Activated CD4-positive, alpha-beta T cell treated with anti-CD3 and anti-CD28 coated beads, Interleukin-2, Interleukin-6, amounts not matched to agents 100 ng/mL and 50 ng/mL, durations not matched to agents 16 hours and 8 hours (primary cell): ENCODE data around the gene RRAS2.
A peak's percentile ranks its signal among the peaks of the same experiment; 100 is the strongest.
"Not testable (repeated sequence)": the region's sequence is repeated elsewhere in the genome, so short reads cannot be mapped to it uniquely, and the experiment has no call there.

ENCODE experiments used
- DNase-seq: peaks from one replicate; pipeline ENCODE4 v3.0.0-alpha.2; 2020

The RRAS2 gene

GRCh38 chr11:14253421-14253820 lies 105.6 kb downstream of the RRAS2 start:
- no peak for DNase-seq

- DNase-seq = not testable (repeated sequence)
These were observed 106.5 kb downstream of the RRAS2 start for GRCh38 chr11:14252501-14252900.

- no peak for DNase-seq
These were observed 107.2 kb downstream of the RRAS2 start for GRCh38 chr11:14251754-14252153.

- DNase-seq = peak; percentile 68
These were observed 109.6 kb downstream of the RRAS2 start for GRCh38 chr11:14249121-14249963.

DNA sequence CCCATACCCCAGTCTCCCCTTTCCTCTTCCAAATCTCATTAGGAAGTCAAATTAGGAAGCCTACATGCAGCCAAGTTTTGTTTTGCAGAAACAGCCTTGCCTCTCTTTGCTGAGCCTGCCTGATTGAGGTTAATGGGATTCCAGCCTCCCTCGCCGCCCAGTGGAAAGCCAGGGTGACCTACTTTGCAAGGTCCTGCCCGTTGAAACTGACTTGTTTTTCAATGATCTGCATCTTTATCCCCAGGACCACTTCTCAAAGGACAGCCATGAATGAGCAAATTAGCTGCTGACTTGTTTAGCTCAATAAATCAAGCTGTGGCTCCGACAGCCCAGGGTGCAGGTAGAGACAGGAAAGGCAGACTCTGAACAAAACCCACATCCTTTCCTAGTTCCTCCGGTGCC lies 110.4 kb downstream of the RRAS2 start:
- no peak for DNase-seq

DNA sequence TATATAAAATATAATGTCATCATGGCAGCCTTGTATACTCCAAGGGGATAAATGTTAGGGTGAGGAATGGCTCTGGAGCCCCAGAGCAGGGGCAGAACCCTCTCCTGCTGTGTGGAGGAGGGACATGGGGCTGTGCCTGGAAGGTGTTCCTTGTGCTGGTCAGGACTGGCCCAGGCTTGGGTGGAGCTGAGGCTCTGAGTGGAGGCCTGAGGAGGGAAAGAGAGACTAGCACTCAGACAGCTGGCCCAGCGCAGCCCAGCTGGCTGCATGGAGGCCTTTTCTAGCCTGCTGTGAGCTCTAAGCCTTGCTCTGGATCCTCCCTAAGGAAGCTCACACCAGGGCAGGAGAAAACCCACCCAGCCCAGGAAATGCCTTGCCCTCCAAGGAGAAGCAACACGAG lies 113.5 kb downstream of the RRAS2 start:
- no peak for DNase-seq

DNA sequence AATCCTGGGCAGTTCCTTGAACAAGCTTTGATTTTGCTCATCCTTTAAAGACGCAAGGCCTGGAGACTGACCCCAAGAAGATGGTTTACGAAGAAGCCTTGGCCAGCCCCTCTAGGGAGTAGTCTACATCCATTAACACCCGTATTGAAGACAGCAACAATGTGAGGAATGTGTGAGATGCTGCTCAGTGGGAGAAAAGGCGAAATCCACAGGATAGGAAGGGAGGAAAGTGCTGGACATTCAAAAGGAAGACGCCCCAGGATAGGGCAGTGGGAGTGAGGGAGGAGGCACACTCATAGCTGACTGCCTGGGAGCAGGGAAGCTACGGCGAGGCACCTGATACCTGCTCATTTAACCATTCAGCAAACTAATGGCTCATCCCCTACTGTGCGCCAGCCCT lies 114.1 kb downstream of the RRAS2 start:
- no peak for DNase-seq

- no peak for DNase-seq
These were observed 116.2 kb downstream of the RRAS2 start for GRCh38 chr11:14242733-14243132.

GRCh38 chr11:14242187-14242586 lies 116.8 kb downstream of the RRAS2 start:
- no peak for DNase-seq

DNA sequence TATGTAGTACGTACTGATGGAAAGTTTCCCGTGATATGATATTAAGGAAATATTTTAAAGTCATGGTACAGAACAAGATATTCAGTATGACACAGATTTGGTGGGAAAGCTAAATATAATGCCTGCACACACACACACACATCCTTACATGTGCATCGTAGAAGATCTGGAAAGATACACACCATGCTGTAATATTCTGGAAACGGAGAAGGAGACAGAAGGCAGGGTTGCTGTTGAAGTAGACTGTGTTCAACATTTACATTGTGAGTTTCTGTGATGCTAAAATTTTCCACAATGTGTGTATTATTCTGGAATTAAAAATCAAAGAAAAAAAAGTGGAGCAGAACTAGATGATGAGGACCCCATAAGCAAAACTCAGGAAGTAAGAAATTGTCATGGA lies 118.0 kb downstream of the RRAS2 start:
- DNase-seq = no peak

GRCh38 chr11:14240221-14240620 lies 118.8 kb downstream of the RRAS2 start:
- DNase-seq = no peak

DNA sequence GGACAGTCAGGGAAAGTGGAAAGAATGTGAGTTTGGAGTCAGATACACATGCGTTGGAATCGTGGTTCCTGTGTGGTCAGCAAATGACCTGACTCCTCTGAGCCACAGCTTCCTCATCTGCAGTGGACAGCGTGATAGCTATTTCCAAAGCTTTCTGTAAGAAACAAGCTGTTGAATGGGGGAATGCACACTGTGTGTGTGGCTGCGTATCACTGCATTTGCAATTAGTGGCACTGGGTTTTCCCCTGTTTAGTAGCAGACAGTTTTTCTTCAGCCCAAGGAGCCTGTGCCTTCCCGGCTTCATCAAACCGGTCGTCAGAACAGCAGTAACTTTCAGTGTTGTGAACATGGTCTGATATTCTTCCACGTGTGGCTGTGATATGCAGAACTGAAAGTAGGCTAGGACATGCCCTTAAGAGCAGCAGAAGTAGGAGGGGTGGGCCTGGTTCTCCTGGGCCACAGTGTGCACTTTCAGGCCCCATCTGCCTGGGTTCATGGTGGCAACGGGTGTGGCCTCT lies 121.5 kb downstream of the RRAS2 start:
- DNase-seq = no peak

DNA sequence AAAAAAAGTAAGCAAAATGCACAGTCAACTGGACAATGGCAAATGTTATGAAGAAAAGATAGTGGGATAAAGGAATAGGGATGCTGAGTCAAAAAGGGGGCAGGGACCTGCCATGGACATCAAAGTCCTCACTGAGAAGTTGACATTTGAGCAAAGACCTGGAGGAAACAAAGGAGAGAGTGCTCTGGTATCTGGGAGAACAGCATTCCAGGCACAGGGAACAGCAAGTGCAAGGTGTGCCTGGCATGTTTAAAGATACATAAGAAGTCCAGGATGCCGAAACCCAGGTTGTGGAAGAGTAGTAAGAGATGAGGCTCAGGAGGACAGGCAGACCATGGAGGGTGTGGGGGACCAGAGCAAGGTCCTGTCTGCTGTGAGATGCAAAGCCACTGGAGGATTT lies 123.3 kb downstream of the RRAS2 start:
- DNase-seq = no peak

DNA sequence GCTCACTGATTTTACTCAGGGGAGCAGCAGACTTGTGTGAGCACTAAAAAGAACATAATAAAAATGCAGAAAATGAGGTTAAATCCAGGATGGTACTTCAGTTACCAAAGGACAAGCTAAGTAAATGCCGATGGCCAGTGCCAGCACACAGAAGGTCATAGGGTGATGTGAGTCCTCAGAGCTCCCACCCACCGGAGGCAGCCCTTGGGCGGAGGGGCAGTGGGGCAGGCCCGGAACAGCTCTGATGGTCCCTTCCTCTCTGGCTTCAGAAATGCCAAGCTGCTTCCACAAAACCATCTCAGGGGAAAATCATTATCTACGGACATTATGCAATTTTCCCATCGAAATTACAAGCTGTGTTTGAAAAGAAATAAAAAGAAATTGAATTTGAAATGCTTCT lies 124.5 kb downstream of the RRAS2 start:
- no peak for DNase-seq

- DNase-seq = no peak
These were observed 126.3 kb downstream of the RRAS2 start for GRCh38 chr11:14232652-14233051.

DNA sequence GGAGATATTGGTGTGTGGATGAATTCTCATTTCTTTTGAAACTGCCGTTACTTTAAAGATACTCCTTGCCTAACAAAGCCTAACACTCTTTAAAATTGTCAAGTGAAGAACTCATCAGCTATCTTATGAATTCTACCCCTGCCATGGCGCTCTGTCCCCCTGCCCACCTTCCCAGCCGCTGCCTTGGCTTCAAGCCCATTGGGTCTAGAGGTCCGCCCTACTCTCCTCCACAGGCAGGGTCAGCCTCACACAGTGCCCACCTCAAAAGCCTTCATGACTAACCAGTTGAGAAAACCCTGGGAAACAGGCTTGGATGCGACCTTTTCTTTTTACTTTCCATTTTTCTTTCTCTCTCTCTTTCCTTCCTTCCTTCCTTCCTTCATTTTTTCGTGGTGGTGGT lies 128.6 kb downstream of the RRAS2 start:
- no peak for DNase-seq

DNA sequence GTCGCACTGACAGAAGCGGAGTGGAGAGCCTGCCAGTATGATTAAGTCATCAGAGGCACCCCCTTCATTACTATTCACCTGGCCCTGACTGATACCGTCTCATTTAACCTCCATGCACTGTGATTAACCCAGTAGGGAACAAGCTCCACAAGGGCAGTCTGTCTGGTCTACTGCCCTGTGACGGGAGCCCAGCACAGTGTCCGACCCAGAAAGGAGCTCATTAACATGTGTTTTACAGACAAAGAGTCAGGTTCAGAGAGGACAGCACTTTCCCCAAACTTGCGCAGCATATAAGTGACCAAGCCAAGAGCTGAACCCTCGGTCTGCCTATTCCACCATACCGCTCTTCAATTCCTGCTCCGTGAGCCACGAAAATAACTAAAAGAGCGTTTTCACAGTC lies 129.5 kb downstream of the RRAS2 start:
- DNase-seq = no peak

DNA sequence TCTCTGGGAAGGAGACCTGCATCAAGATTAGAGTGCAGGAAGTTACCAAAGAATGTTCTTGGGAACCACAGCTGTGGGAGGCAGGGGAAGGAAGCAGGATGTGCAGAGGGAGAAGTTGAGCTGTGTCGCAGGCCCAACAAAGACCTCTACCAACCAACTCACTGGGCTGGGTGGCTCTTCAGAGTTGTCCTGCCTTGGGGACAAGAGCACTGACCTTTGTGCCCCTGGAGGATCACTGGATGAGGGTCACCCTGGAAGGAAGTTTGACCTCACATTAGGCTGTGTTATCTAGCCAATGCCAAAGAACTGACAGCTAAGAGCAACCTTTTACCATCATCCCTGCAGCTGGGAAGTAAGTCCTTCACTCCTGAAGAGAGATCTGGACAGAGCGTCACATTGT lies 130.6 kb downstream of the RRAS2 start:
- no peak for DNase-seq
